SK-N-SH (cell line): Measurements from ENCODE around the gene ZP2. TPM values are rescaled to one million over a fixed set of nuclear protein-coding genes. Genes with fewer than 3 reads are reported as not detected.

Experiments used
- CTCF ChIA-PET: fragments of 300-600, 350-600 bp; formaldehyde crosslinking; extraction: SDS; loops from one replicate; lab custom pipeline; 2021; lab: Yijun Ruan, JAX
- POLR2A ChIA-PET: fragments of 350-600 bp; sonication (Branson Sonifier 250); formaldehyde crosslinking; extraction: SDS; loops from one replicate; lab custom pipeline; 2020; ENCODE audit warnings: antibody characterized with exemption, inconsistent platforms; lab: Yijun Ruan, JAX
- DNase-seq: peaks from one replicate; pipeline ENCODE4 v3.0.0; 2012
- H2AFZ ChIP-seq: fragments of 200-600 bp; sonication (generic); 2 replicates; pipeline ENCODE4 v1.8.1; 2016; ENCODE audit warnings: antibody characterized with exemption, mild to moderate bottlenecking, low read depth
- H3F3A ChIP-seq: fragments of 200-600 bp; sonication (generic); replicated peaks from 2 replicates; pipeline ENCODE3; 2016; ENCODE audit warnings: antibody characterized with exemption, mild to moderate bottlenecking; ENCODE audit not compliant: insufficient read depth
- H3K27ac ChIP-seq, 2 experiments: fragments of 200-500 bp in 1 of 2; fragments of 200-600 bp in 1 of 2; sonication (Bioruptor generic) in 1 of 2; sonication (generic), shearing (Covaris generic) in 1 of 2; 2 replicates each; pipeline versions ENCODE4 v1.5.1 to v1.6.1; 2014 to 2016; ENCODE audit warnings: low read depth in 2 of 2, inconsistent platforms in 1 of 2, low read length in 1 of 2, mild to moderate bottlenecking in 1 of 2, mixed read lengths in 1 of 2
- H3K27me3 ChIP-seq: fragments of 200-600 bp; sonication (generic), shearing (Covaris generic); 2 replicates; pipeline ENCODE4 v1.6.1; 2016; ENCODE audit warnings: mixed run types; ENCODE audit not compliant: insufficient read depth
- H3K36me3 ChIP-seq, 2 experiments: fragments of 200-500 bp in 1 of 2; fragments of 200-600 bp in 1 of 2; sonication (Bioruptor generic) in 1 of 2; sonication (generic) in 1 of 2; replicated peaks in 1 of 2; 2 replicates each; pipeline versions ENCODE3 to v1.5.1; 2014 to 2016; ENCODE audit warnings: low read length in 1 of 2, mild to moderate bottlenecking in 1 of 2; ENCODE audit not compliant: insufficient read depth in 2 of 2, control insufficient read depth in 1 of 2
- H3K4me1 ChIP-seq, 2 experiments: fragments of 200-500 bp in 1 of 2; fragments of 200-600 bp in 1 of 2; sonication (Bioruptor generic) in 1 of 2; sonication (generic), shearing (Covaris generic) in 1 of 2; 2 replicates each; pipeline versions ENCODE4 v1.5.1 to v1.6.1; 2014 to 2016; ENCODE audit warnings: low read depth in 1 of 2, low read length in 1 of 2, mixed run types in 1 of 2; ENCODE audit not compliant: insufficient read depth in 2 of 2, control insufficient read depth in 1 of 2
- H3K4me2 ChIP-seq: fragments of 200-600 bp; sonication (generic), shearing (Covaris generic); 2 replicates; pipeline ENCODE4 v1.6.1; 2017; ENCODE audit warnings: mixed run types
- H3K4me3 ChIP-seq, 2 experiments: fragments of 200-500 bp in 1 of 2; fragments of 200-600 bp in 1 of 2; sonication (Bioruptor generic) in 1 of 2; sonication (generic), shearing (Covaris generic) in 1 of 2; 2 replicates each; pipeline versions ENCODE4 v1.5.1 to v1.8.1; 2014 to 2016; ENCODE audit warnings: low read depth in 2 of 2, inconsistent platforms in 1 of 2, low read length in 1 of 2, mild to moderate bottlenecking in 1 of 2, mixed read lengths in 1 of 2, moderate library complexity in 1 of 2
- H3K79me2 ChIP-seq: fragments of 200-600 bp; sonication (generic); 2 replicates; pipeline ENCODE4 v1.8.1; 2017; ENCODE audit warnings: mild to moderate bottlenecking; ENCODE audit not compliant: insufficient read depth
- H3K9ac ChIP-seq: fragments of 200-600 bp; sonication (generic); 2 replicates; pipeline ENCODE4 v1.6.1; 2017; ENCODE audit warnings: mixed run types
- H3K9me2 ChIP-seq: fragments of 200-600 bp; sonication (generic); 2 replicates; pipeline ENCODE4 v1.6.1; 2017; ENCODE audit warnings: mixed run types
- H3K9me3 ChIP-seq: fragments of 200-600 bp; sonication (generic); 2 replicates; pipeline ENCODE4 v1.6.1; 2017; ENCODE audit warnings: mixed run types, mild to moderate bottlenecking, moderate library complexity
- H4K20me1 ChIP-seq: fragments of 200-600 bp; sonication (generic); 2 replicates; pipeline ENCODE4 v1.6.1; 2017; ENCODE audit warnings: mild to moderate bottlenecking, mixed run types; ENCODE audit not compliant: insufficient read depth
- CHD2 ChIP-seq: fragments of 150-350 bp; IDR thresholded peaks from 2 replicates; pipeline ENCODE4 v1.6.1; 2018; ENCODE audit warnings: low read length; ENCODE audit not compliant: partially characterized antibody
- CTCF ChIP-seq: fragments of 200-600 bp; sonication (generic); IDR thresholded peaks from 2 replicates; pipeline ENCODE4 v1.6.1; 2017; ENCODE audit warnings: antibody characterized with exemption, mild to moderate bottlenecking, moderate library complexity
- EZH2phosphoT487 ChIP-seq: fragments of 200-600 bp; sonication (generic); IDR thresholded peaks from 2 replicates; pipeline ENCODE4 v1.6.1; 2017; ENCODE audit warnings: low read depth, mixed run types, mild to moderate bottlenecking, antibody characterized with exemption, moderate library complexity, borderline replicate concordance
- FOXM1 ChIP-seq: IDR thresholded peaks from 2 replicates; pipeline ENCODE4 v1.4.0; 2012; ENCODE audit warnings: low read depth, mild to moderate bottlenecking
- GATA2 ChIP-seq: sonication (generic); formaldehyde crosslinking; IDR thresholded peaks from 2 replicates; pipeline ENCODE4 v1.5.0; 2020; ENCODE audit warnings: mild to moderate bottlenecking, missing genetic modification reagents
- MEF2A ChIP-seq: IDR thresholded peaks from 2 replicates; pipeline ENCODE4 v1.4.0; 2012; ENCODE audit warnings: low read depth, borderline replicate concordance
- NFIC ChIP-seq: IDR thresholded peaks from 2 replicates; pipeline ENCODE4 v1.4.0; 2012; ENCODE audit warnings: borderline replicate concordance
- NRF1 ChIP-seq: IDR thresholded peaks from 2 replicates; pipeline ENCODE4 v1.6.1; 2012; ENCODE audit warnings: low read depth, mild to moderate bottlenecking, low read length
- RAD21 ChIP-seq: IDR thresholded peaks from 2 replicates; pipeline ENCODE4 v1.6.1; 2012; ENCODE audit warnings: mild to moderate bottlenecking, low read length
- RCOR1 ChIP-seq: fragments of 150-350 bp; IDR thresholded peaks from 2 replicates; pipeline ENCODE4 v1.6.1; 2017; ENCODE audit warnings: antibody characterized with exemption, low read length
- REST ChIP-seq: IDR thresholded peaks from 2 replicates; pipeline ENCODE4 v1.6.1; 2012; ENCODE audit warnings: mild to moderate bottlenecking, low read depth, low read length, moderate library complexity
- RFX5 ChIP-seq: IDR thresholded peaks from 2 replicates; pipeline ENCODE4 v1.6.1; 2012; ENCODE audit warnings: mild to moderate bottlenecking, improper control_type of control experiment, low read length
- RXRA ChIP-seq: IDR thresholded peaks from 2 replicates; pipeline ENCODE4 v1.4.0; 2012; ENCODE audit warnings: low read depth, mild to moderate bottlenecking, borderline replicate concordance
- SIN3A ChIP-seq: IDR thresholded peaks from 2 replicates; pipeline ENCODE4 v1.6.1; 2012; ENCODE audit warnings: low read depth, mild to moderate bottlenecking, low read length, moderate library complexity, borderline replicate concordance
- SMC3 ChIP-seq: IDR thresholded peaks from 2 replicates; pipeline ENCODE4 v1.6.1; 2012; ENCODE audit warnings: low read depth, low read length, improper control_type of control experiment
- YY1 ChIP-seq: IDR thresholded peaks from 2 replicates; pipeline ENCODE4 v1.4.0; 2012; ENCODE audit warnings: low read depth, mild to moderate bottlenecking
- WGBS: methylation state at CpG from one replicate; pipeline ENCODE4 v1.1.6; 2017; ENCODE audit warnings: low lambda C conversion rate; 5-methylcytosine and 5-hydroxymethylcytosine counted together
- polyA plus RNA-seq, 3 experiments: library from polyadenylated mRNA; depleted of rRNA; stranded (reverse); fragments of >200 nt; gene quantifications; 2 replicates each; pipeline ENCODE4 v1.2.3, GENCODE V29; 2012

ZP2 gene
- polyA plus RNA-seq, 1 of the 3 experiments (the other 2 are of a cell fraction): not detected

- Histone ChIP-seq H3K9me2 (no peaks in the 10 kb centered on the region), H3K27ac (no peak overlapping the region), H3F3A (peaks cover 8% of the 10 kb centered on the region), H4K20me1 (no peaks in the 10 kb centered on the region), H3K4me1 (peaks cover 6 to 11% of the 10 kb centered on the region in 2 experiments; a peak in 3 of 4 replicates), H3K79me2 (no peaks in the 10 kb centered on the region), H3K4me2 (no peak overlapping the region), H3K27me3 (no peaks in the 10 kb centered on the region), H3K36me3 (peaks cover 0 to 7% of the 10 kb centered on the region in 2 experiments), H3K9ac (no peak overlapping the region), H3K4me3 (no peak overlapping the region), H2AFZ (no peak overlapping the region), H3K9me3 (no peaks in the 10 kb centered on the region)
- 89% methylated on average over 2 of the region's 2 CpGs for WGBS
- DNase-seq: no peak
- ChIA-PET POLR2A (no interaction called here), CTCF (interaction anchor here (3.8 to 7.7 kb wide), 3 partner anchors 28 to 140 kb away, joined by 22 to 84 read pairs (median 31); partner anchors contain the start of gene CRYM)
- no peak for TF ChIP-seq SMC3
- TF ChIP-seq RFX5: no peak
- TF ChIP-seq NFIC: no peak
- no peak for TF ChIP-seq REST
- no peak for TF ChIP-seq FOXM1
- no peak for TF ChIP-seq RCOR1
- TF ChIP-seq RXRA: no peak
- no peak for TF ChIP-seq NRF1
- TF ChIP-seq SIN3A: no peak
- no peak for TF ChIP-seq CTCF
- no peak for TF ChIP-seq GATA2
- no peak for TF ChIP-seq MEF2A
- TF ChIP-seq CHD2: no peak
- no peak for TF ChIP-seq EZH2phosphoT487
- no peak for TF ChIP-seq RAD21
- no peak for TF ChIP-seq YY1
These were observed 50.2 kb downstream of the ZP2 start for GRCh38 chr16:21161211-21161610.
